Endometrial microvascular endothelial cells (primary cell): ENCODE results near the gene KCNK15. TPM values are rescaled to one million over a fixed set of nuclear protein-coding genes. Genes with fewer than 3 reads are reported as not detected.

Experiments
- in situ Hi-C: cut with HindIII; loops from 2 replicates; pipeline ENCODE4 v1.10.0; 2017; ENCODE audit warnings: low sequenced_read_pairs, low pct_unique_long_range_greater_than_20kb; ENCODE audit errors: inconsistent ontology term
- total RNA-seq: library from RNA; depleted of rRNA; stranded (reverse); fragments of >200 nt; gene quantifications from one replicate; pipeline ENCODE4 v1.2.3, GENCODE V29; 2015; ENCODE audit errors: inconsistent ontology term

The KCNK15 gene
- total RNA-seq, 1 donor from 2014 or later = not detected

DNA sequence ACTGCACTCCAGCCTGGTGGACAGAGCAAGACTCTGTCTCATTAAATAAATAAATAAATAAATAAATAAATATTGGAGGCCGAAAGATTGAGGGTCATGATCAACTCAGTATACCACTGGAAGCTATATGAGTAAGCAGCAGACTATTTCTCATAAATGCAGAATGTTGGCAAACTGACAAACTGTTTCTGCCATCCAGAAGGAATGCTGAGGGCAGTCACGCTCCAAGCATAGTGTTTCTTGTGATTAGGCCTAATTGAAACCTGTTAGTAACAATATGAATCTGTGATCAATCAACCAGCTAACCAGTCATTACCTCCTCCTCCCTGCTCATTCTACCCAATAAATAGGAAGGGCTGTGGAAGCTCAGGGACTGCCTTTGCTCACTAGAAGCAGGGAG is 15.2 kb upstream of the KCNK15 start:
- in situ Hi-C loops = no loop called here

DNA sequence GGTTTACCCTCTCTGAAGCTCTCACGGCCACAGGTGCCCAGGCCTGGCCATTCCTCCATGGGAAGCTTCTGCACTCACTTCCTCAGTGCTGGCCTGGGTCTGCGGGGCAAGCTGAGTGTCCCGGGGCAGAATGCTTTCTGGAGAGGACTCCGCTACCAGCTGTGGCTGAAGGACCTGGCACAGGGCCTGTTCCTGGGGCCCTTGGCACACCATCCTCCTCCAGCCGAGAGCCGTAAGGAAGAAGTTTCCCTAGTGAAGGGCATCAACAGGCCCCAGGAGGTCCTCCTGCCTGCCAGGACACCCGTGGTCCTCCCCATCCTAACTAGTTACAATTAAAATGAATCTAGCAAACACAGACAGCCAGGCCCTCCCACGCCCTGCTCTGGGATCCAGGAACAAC is 14.0 kb upstream of the KCNK15 start:
- in situ Hi-C loops = no loop called here

DNA sequence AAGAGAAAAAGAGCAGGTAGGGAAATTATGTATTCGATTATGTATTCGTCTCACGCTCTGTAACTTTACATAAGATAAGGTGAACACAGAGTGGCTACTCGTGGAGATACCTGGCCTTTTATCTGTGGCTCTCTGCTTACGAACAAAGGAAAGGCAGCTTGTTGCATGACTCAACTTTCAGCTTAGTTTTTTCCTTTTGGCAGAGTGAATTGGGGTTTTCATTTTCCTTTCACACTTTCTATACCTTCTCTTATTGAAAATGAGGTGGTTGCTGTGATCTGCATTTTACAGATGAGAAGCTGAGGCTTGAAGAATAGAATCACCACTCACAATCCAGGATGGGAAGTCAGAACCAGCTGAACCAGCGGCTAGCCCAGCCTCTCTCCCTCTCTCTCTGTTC is 13.3 kb upstream of the KCNK15 start:
- in situ Hi-C loops = no loop called here

DNA sequence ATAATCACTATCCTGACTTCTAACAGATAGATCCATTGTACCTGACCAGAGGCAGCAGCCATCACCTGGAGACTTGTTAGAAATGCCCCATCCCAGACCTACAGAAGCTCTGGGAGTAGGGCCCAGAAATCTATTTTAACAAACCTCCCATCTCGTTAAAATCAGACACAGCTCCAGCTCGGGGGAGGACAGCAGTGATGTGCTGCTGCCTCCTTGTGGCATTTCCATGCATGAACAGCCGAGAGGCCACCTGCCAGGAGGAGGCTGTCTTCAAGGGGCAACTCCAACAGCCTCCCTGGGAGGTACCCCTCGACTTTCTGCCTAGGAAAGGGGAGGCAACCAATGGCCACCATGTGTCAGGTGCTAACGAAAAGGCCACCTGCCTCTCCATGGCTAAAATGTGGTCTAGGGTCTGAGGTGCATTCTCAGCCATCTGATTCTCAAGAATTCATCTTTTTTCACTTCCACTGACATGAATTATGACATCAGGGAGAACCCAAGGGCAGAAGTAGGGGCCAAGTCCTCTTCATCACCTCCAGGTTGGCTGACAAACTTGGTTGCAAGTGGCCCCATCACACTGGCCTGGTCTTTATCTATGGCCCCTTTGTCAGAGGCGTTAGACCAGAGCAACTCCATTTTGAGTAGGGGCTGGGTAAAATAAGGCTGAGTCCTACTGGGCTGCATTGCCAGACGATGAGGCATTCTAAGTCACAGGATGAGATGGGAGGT is 12.2 kb upstream of the KCNK15 start:
- in situ Hi-C loops = no loop called here

DNA sequence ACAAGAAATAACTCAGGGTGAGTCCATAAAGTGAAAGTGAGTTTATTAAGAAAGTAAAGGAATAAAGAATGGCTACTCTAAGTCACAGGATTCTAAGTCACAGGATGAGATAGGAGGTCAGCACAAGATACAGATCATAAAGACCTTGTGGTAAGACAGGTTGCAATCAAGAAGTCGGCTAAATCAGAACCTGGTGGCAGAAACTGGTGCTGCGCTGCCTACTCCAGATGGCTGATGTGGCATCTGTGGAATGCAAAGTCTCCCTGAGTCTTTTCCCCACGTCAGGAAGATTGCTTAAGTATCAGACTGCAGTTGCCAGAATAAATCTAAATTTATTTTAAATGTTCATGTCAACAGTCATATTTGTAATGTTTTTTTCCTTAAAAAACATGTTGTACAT is 10.7 kb upstream of the KCNK15 start:
- in situ Hi-C loops = no loop called here

DNA sequence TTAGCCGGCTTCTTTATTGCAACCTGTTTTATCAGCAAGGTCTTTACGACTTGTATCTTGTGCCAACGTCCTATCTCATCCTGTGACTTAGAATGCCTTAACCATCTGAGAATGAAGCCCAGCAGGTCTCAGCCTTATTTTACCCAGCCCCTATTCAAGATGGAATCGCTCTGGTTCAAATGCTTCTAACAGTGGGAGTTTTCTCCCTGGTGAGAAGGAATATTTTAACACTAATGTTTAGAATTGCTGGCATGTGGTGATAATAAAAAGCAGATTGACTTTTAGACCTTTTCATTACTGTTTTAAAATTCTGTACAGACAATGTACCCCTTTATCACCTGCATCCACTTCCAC is 9.9 kb upstream of the KCNK15 start:
- in situ Hi-C loops = no loop called here

DNA sequence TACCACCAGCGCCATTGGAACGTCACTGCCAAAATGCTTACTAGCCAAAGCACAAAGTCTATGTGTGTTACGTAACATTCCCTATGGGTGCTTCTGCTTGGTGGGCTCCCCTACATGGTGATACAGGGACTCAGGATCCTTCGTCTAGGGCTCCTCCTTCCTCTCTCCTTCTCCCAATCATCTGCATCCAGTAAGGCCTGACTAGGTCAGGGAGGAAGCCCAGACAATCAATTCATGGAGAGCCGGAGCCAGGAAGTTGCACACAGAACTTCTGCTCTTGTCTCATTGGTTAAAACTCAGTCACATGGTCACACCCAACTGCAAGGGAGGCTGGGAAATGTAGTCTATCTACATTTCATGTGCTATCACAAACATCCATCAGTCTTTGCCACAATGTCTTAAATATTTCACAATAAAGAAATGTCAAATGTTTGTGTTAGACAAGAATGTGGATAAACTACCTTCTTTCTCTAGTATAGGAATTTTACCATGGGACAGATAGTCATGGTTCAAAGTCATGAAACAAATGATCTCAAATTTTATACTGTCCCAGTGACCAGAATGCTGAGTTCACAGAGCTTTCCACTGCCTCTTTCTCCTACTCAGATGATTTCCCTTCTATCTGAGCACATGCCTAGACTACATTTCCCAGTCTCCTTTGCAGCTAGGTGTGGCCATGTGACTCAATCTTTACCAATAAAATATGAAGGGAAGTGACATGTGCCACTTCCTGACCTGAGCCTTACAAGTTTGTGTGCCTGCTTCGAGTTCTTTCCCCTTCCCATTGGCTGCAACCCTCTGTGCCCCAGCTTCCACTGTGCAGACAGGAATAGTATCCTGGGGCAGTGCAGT is 9.3 kb upstream of the KCNK15 start:
- in situ Hi-C loops = no loop called here

DNA sequence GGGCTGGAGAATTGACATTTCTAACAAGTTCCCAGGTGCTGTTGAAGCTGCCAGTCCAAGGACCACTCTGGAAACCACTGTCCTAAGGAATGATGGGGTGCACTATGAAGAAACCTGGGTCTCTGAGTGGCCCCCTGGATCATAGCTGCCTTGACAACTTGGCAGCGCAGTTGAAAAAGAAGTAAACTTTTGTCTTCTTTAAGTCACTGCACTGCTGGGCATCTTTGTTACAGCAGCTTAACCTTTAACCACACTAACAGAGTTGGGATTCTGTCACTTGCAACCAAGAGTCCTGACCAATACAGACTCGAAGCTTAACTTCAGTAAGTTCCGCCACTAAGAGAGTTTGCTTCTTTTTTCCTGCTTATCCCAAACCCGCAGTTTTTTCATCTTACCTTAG is 8.5 kb upstream of the KCNK15 start:
- in situ Hi-C loops = no loop called here

DNA sequence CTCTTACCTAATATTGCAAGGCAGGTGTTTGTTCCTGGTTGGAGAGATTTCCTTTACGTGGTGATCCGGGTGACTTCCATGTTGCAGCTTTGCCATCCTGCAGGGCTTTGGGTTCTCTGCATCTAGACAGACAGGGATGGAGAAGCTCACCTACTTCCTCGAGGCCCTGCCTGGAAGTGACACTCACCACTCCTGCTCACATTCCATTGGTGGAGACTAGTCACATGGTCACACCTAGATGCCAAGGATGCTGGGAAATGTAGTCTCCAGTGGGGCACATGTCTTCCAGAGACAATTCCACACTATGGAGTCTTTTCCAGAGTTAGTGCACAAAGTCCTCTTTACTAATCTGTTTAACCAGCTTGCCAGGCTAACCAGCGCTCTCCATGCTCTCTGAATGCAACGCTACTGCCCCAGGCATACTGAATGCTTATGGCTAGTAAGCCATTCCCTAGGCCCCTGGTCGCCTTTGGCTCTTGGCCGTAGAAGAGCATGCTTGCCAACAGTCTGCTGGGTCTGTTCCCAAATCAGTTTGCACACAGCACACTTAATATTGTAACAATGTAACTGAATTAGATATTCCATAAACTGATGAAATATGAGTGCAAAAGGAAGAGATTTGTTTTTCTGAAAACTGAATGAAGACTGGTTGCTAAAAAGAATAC is 6.7 kb upstream of the KCNK15 start:
- in situ Hi-C loops = no loop called here

DNA sequence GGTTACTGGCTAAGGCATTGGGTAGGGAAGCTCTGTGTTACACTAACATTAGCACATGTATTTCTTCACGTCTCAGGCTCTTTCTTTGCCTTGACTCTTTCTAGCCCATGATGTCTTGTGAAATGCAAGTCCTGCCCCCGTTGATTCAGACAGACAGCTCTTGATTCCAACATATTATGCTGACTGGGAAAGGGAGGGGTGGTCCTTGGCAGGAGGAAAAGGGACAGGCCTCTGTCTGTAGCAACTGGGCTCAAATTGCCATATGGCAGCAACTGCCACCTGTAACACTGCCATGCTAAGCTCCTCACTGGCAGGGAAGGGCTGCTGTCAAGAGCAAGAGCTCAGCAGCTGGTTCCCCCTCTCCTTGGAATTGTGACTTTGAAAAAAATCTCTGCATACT is 5.7 kb upstream of the KCNK15 start:
- in situ Hi-C loops = no loop called here

DNA sequence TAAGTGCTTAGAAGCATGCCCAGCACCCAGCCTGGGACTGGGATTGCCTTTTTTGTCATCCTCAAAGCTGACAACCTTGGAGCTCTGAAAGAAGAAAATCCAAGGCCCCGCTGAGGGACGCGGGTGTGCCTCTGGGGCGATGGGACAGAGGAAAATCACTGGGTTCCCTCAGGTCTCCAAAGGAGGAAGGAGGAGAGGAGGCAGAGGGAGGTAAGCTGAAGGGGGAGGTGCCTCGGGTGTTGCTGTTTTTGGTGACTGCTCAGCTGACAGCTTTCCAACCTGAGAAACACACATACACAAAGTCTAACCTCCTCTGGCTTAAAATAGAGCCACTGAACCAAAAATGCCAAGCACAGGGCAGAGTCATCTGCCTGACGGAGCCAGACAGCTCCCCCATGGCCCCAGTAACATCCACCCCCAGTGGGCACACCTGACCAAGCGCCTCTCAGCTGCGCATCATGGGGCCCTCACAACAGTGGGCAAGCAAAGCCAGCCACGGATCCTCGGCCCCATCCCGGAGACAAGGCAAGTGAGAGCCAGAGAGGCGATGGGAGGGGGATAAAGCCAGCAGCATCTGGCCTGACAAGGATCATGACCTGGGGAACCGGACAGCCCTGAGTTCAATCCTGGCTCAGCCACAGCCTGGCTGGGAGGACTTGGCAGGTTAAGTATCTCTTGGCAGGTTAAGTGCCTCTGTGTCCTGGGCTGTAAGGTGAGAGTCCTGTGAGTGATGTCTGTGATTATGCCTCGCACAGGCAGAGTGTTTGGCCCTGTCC is 3.2 kb upstream of the KCNK15 start:
- in situ Hi-C loops = no loop called here

DNA sequence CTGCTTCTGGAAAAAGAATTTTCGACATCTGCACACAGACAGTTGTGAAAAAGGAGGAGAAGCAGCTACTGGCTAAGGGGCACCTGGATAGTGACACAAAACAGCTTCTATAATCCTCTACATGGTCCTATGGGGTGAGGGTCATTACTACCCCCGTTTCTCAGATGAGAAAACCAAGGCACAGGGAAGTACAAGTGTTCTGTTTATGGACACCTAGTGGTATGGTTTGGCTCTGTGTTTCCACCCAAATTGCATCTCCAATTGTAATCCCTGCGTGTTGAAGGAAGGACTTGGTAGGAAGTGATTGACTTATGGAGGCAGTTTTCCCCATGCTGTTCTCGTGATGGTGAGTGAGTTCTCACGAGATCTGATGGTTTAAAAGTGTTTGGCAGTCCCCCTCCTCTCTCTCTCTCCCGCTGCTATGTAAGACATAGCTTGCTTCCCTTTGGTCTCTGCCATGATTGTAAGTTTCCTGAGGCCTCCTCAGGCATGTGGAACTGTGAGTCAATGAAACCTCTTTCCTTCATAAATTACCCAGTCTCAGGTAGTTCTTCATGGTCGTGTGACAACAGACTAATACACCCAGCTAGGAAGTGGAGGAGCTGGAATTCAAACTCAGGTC is 2.5 kb upstream of the KCNK15 start:
- in situ Hi-C loops = no loop called here

DNA sequence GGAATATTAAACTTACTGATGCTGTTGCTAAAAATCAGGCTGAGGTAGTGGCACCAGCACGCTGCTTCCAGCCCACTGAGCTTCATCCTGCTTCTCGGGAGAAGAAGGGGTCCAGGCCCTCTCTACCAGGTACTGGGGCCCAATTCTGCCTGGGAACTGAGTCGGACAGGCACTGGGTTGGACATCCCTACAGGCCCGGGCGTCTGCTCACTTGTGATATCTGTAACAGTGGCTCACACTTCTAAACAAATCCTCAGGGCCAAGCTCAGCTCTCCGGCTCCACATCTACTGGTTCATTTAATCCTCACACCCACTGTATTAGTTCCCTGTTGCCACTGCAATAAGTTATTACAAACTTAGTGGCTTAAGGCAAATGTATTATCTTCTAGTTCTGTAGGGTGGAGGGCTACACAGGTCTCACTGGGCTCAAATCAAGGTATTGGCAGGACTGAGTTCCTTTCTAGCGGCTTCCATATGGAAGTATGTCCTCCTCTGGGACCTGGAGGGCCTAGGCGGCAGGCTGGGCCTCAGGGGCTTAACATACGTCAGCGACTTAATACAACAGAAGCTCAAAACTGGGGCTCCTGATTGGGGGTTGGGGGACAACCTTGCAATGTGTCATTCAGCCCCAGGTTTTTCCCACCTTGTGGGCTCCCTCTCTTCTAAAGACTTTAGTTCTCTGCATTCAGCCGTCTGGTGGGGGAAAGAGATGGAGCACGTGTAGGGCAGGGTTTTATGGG is 1.6 kb upstream of the KCNK15 start:
- in situ Hi-C loops = no loop called here

DNA sequence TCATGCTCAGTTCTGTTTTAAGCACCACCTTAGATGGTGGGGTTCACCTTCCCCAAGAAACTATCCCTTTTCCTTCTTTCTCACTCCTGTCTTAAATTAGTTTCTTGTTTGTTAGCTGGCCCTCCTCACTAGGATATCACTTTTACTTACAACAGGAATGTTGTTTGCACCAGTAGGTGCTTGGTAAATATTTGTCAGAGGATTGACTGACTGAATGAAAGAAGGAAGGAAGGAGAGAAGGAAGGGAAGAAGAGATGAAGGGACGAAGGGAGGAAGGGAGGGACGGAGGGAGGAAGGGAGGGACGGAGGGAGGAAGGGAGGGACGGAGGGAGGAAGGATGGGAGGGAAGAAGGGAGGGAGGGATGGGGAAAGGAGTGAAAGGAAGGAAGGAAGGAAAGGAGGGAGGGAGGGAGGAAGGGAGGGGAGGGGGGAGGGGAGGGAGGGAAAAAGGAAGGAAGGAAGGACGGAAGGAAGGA is 505 bp upstream of the KCNK15 start:
- in situ Hi-C loops = no loop called here

DNA sequence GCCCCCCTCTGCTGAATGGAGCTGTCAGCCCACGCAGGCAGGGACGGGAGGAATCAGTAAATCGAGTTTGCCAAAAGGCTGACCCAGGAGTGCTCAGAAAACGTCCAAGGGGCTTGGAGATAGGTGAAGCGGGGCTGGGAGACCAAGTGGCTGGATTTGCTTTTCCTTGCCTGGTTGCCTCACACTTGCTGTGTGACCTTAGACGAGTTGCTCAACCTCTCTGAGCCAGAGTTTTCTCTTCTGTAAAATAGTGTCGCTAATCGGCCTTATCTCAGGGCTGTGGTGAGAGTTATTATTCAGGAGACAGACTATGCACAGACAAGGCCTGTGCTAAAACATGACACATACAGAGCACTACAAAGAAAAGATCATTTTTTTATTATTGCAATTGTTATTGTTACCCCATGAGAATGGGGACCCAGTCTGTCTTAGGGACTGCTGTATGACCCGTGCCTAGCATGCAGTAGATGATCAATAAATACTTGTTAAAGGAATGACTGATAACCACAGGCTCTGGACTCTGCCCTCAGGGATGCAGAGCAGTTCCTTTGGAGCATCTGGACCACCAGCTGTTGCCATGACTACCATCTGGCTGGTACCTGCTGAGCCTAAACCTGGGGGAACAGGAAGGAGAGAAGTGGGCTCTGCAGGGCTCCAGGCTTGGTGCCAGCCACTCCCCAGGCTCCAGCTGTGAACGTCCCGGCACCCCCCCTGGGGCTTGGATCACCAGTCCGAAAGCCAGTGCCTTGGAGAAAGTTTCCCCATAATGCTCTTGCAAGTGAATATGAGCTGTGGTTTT is 901 bp downstream of the KCNK15 start:
- in situ Hi-C loops = no loop called here

DNA sequence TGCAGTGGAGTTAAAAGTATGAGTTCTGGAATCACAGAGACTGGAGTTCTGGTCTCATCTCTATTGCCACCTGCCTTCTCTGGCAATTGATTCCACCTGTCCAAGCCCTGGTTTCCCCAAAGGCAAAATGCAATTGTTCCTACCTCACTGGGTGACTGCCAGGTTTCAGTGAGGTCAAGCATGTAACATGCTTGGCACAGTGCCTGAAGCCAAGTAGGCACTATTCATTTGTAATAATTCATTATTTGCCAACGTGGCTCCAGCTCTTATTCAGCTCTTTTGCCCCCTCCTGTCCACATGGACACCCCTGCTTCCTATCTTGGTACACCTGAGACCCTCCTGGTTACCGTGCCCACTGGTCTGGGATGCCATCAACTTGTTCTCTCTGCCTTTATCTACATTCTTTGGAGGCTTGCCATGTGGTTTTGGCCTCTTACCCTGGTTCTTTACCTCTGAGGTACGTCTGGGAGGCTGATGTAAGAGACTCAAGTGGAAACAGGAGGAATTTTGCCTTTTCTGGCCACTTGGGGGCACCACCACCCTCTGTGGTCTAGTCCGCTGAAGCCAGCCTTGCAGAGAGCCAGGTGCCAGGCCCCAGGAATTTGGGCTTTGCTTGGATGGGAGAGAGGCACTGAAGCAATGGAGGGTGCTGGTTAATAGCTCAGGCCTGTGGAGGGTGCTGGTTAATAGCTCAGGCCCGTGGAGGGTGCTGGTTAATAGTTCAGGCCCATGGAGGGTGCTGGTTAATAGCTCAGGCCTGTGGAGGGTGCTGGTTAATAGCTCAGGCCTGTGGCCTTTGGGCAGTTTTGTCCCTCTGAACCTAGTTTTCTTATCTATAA is 1.7 kb downstream of the KCNK15 start:
- in situ Hi-C loops = no loop called here

DNA sequence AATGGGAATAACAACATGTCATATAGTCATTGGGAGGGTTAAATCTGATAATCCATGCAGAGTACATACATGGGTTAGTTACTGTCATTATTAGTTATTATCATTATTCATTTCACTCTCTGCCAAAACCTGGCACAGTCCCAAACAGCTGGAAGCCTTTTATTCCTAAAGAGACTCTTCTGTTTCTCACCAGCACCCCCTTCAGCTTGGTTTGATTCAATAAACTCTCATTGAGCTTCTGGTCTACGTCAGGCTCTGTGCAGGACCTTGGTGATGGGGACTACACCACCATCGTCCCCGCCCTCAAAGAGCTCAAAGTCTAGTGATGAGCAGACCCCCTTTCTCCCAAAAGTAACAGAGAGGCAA is 2.3 kb downstream of the KCNK15 start:
- in situ Hi-C loops = no loop called here
